Measurements from ENCODE around the gene ZNF688. TPM values are rescaled to one million over a fixed set of nuclear protein-coding genes. Genes with fewer than 3 reads are reported as not detected.

ZNF688 gene
- total and polyA plus RNA-seq, 2 of the 8 experiments (the other 6 are each of a cell fraction or from before 2014, with no cell fraction given): 2.7 to 3.5 TPM

DNA sequence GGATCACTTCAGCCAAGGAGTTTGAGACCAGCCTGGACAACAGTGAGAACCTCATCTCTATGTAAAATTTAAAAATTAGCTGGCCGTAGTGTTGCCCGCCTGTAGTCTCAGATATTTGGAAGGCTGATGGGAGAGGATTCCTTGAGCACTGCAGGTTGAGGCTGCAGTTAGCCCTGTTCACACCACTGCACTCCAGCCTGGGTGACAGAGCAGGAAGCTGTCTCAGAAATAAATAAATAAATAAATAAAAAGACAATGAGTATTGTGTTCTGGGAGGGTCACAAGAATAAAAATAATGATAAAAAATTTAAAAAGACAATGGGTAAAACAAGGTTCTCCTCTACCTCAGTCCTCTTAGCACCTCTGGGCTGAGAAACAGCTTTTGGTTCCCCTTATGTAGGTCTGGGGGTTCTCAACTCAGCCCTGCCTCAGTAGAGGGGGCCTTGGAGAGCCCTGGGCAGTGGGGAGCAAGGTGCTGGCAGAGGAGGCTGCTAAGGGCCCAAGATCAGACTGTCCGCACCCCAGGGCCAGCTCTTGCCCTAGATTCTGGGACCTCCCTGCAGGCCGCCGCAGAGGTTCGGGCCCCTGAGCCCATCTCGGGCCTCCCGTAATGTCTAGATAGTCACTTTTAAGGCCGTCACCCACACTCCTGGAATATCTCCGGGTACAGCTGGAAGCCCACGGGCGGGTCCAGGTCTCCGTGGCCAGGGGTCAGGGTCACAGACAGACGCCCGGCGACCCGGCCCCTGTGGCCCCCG is 16.8 kb downstream of the ZNF688 start:
- peaks cover 0 to 5% (median 2%) of the 10 kb centered on the region in 4 experiments; a peak in 2 of 7 replicates for H3K4me1 ChIP-seq (replicated peaks in 1 of 4; ENCODE audit: control insufficient read depth in 3 of 4, insufficient read depth in 4 of 4, low read length in 3 of 4)
- no peak overlapping the region for H3K23ac ChIP-seq (ENCODE audit: insufficient read length)
- no peak for TF ChIP-seq ZNF274 (IDR thresholded peaks at IDR 0.05; ENCODE audit: borderline replicate concordance, extremely low read depth, low read length)
- no peak for TF ChIP-seq SIX5 (IDR thresholded peaks at IDR 0.05; ENCODE audit: low read depth, low read length)
- no peak for TF ChIP-seq HDAC2 (IDR thresholded peaks at IDR 0.05; ENCODE audit: borderline replicate concordance in 1 of 2, low read depth in 2 of 2, low read length in 2 of 2)
- TF ChIP-seq NRF1 (IDR thresholded peaks at IDR 0.05; ENCODE audit: low read depth, low read length): no peak
- no peak for TF ChIP-seq CBX8 (IDR thresholded peaks at IDR 0.05; ENCODE audit: borderline replicate concordance, low read depth, low read length)
- TF ChIP-seq, protein P1, sequence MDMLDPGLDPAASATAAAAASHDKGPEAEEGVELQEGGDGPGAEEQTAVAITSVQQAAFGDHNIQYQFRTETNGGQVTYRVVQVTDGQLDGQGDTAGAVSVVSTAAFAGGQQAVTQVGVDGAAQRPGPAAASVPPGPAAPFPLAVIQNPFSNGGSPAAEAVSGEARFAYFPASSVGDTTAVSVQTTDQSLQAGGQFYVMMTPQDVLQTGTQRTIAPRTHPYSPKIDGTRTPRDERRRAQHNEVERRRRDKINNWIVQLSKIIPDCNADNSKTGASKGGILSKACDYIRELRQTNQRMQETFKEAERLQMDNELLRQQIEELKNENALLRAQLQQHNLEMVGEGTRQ (IDR thresholded peaks at IDR 0.05; ENCODE audit: low read length): no peak
- no peak for TF ChIP-seq POU5F1 (IDR thresholded peaks at IDR 0.05; ENCODE audit: low read depth, low read length)
- no peak for TF ChIP-seq RXRA (IDR thresholded peaks at IDR 0.05; ENCODE audit: insufficient read depth, low read depth, low read length)
- no peak for TF ChIP-seq SRF (IDR thresholded peaks at IDR 0.05; ENCODE audit: low read depth, low read length)
- no peak for TF ChIP-seq SP4 (IDR thresholded peaks at IDR 0.05; ENCODE audit: low read length)
- no peak for TF ChIP-seq EGR1 (IDR thresholded peaks at IDR 0.05; ENCODE audit: borderline replicate concordance, low read depth, low read length)
- no peak overlapping the region for H2BK120ac ChIP-seq (replicated peaks; ENCODE audit: low read depth, low read length)
- H4K20me1 ChIP-seq (replicated peaks in 1 of 2; ENCODE audit: control insufficient read depth in 1 of 2, insufficient read depth in 2 of 2, low read length in 2 of 2): peaks cover 0 to 4% of the 10 kb centered on the region in 2 experiments
- no peak overlapping the region for H3K4ac ChIP-seq (replicated peaks; ENCODE audit: insufficient read length, low read depth, low read length)
- peaks cover 3 to 8% (median 5%) of the 10 kb centered on the region in 4 experiments; a peak in 4 of 8 replicates for H3K36me3 ChIP-seq (ENCODE audit: control insufficient read depth in 2 of 4, insufficient read depth in 4 of 4, low read length in 3 of 4)
- H3K23me2 ChIP-seq (ENCODE audit: low read depth, low read length): peaks cover 7% of the 10 kb centered on the region; the same call in 1 of the 2 replicates
- H3K18ac ChIP-seq (ENCODE audit: extremely low read depth, low read length): no peak overlapping the region
- 93% methylated on average over 13 of the region's 18 CpGs; no CpG with 5 or more reads in 1 of the 2 experiments for WGBS, 2 experiments (ENCODE audit: extremely low coverage in 1 of 2, insufficient coverage in 1 of 2, insufficient read length in 1 of 2, insufficient replicate concordance in 2 of 2, low coverage in 1 of 2, low lambda C conversion rate in 2 of 2, missing lambda C conversion rate in 1 of 2)
- H3K27me3 ChIP-seq (replicated peaks in 1 of 4; ENCODE audit: control insufficient read depth in 3 of 4, extremely low read depth in 1 of 4, insufficient read depth in 3 of 4, low read length in 3 of 4): no peaks in the 10 kb centered on the region
- no peaks in the 10 kb centered on the region for H3K79me2 ChIP-seq (ENCODE audit: control insufficient read depth in 1 of 2, insufficient read depth in 2 of 2, low read length in 2 of 2)
- FAIRE-seq (no peak), DNase-seq (ENCODE audit: low read depth in 1 of 2, low spot score in 2 of 2) (no peak)
- no peak overlapping the region for H3K27ac ChIP-seq (ENCODE audit: low read depth, low read length)
- ChIA-PET POLR2A (ENCODE audit: partially characterized antibody) (interaction anchor here (1.0 to 8.4 kb wide), 7 partner anchors 11 to 27 kb away, joined by 3 to 121 read pairs (median 5); partner anchors contain the start of gene ZNF747), CTCF (ENCODE audit: partially characterized antibody) (interaction anchor here (2.0 to 3.8 kb wide), 2 partner anchors 19 to 60 kb away, joined by 7 to 12 read pairs; partner anchors contain the start of gene ZNF747)
- H4K91ac ChIP-seq (replicated peaks; ENCODE audit: insufficient read length, low read length): no peak overlapping the region
- H3K79me1 ChIP-seq (ENCODE audit: low read depth, low read length): no peaks in the 10 kb centered on the region
- H3K9me3 ChIP-seq (ENCODE audit: insufficient read depth in 2 of 2, low read depth in 1 of 2, low read length in 1 of 2): no peaks in the 10 kb centered on the region
- H4K5ac ChIP-seq (ENCODE audit: insufficient read length, low read depth, low read length): no peak overlapping the region
- H3K4me3 ChIP-seq (ENCODE audit: extremely low read depth in 1 of 4, insufficient read depth in 2 of 4, low read depth in 3 of 4, low read length in 4 of 4): no peak overlapping the region
- no peak overlapping the region for H2AK5ac ChIP-seq (ENCODE audit: low read depth, low read length)
- no peak overlapping the region for H3K14ac ChIP-seq (ENCODE audit: insufficient read length)
- no peak overlapping the region for H2BK5ac ChIP-seq (ENCODE audit: low read depth, low read length)
- no peak overlapping the region for H2AFZ ChIP-seq (ENCODE audit: low read length)
- H2BK15ac ChIP-seq (ENCODE audit: low read length): no peak overlapping the region
- no peak overlapping the region for H3K4me2 ChIP-seq (ENCODE audit: insufficient read depth in 1 of 2, low read depth in 2 of 2, low read length in 2 of 2)
- H3K56ac ChIP-seq (replicated peaks; ENCODE audit: insufficient read length, low read depth, low read length): no peak overlapping the region
- H4K8ac ChIP-seq (ENCODE audit: extremely low read depth, insufficient read depth, low read length): no peak overlapping the region; the same call in 1 of the 2 replicates
- no peak overlapping the region for H2BK20ac ChIP-seq (ENCODE audit: low read length)
- no peak overlapping the region for H3K9ac ChIP-seq (replicated peaks in 1 of 4; ENCODE audit: extremely low read depth in 1 of 4, low read depth in 3 of 4, low read length in 3 of 4)
- H2BK12ac ChIP-seq (ENCODE audit: low read depth, low read length): no peak overlapping the region

Measured in H1 (cell line).